Motor neuron (in vitro differentiated cells): ENCODE results near the gene STT3B. TPM values are rescaled to one million over a fixed set of nuclear protein-coding genes. Genes with fewer than 3 reads are reported as not detected.

Experiments
- ATAC-seq, 8 experiments: fragments of 200-7000 bp; cut with Tn5 transposase; replicated peaks in 6 of 8; 2 replicates each; pipeline ENCODE4 v1.8.0; 2021; ENCODE audit warnings: mild to moderate bottlenecking in 8 of 8, moderate library complexity in 8 of 8
- H3K27ac ChIP-seq, 2 donors: fragments of 250-450 bp; sonication (Bioruptor Pico); 2 replicates each; pipeline ENCODE4 v1.9.0; 2021; ENCODE audit warnings: antibody characterized with exemption in 2 of 2, mild to moderate bottlenecking in 2 of 2, moderate library complexity in 1 of 2
- H3K4me1 ChIP-seq, 2 donors: fragments of 250-450 bp; sonication (Bioruptor Pico); replicated peaks in 1 of 2; 2 replicates each; pipeline ENCODE4 v1.6.1; 2021; ENCODE audit warnings: antibody characterized with exemption in 2 of 2, mild to moderate bottlenecking in 2 of 2, moderate library complexity in 1 of 2
- H3K4me3 ChIP-seq, 5 donors: fragments of 250-450 bp; sonication (Bioruptor Pico); 2 replicates each; pipeline ENCODE4 v1.9.0; 2021; ENCODE audit warnings: antibody characterized with exemption in 5 of 5, mild to moderate bottlenecking in 5 of 5, moderate library complexity in 4 of 5
- WGBS, 10 experiments: fragments of 450-650 bp; shearing (Covaris generic); methylation state at CpG; one replicate each; pipeline ENCODE4 v1.0.0; 2022; 5-methylcytosine and 5-hydroxymethylcytosine counted together
- in situ Hi-C, 9 experiments: fragments of 400-800 bp; cut with MboI; loops; one replicate each; pipeline ENCODE4 v1.15.0; 2021; ENCODE audit warnings: low sequenced_read_pairs in 9 of 9, low pct_unique_long_range_greater_than_20kb in 2 of 9; ENCODE audit not compliant: unreplicated experiment in 9 of 9
- total RNA-seq, 8 experiments: library from RNA; unstranded; fragments of 300-600 nt; gene quantifications; 2 replicates each; pipeline versions ENCODE4 v1.2.3 to v1.2.4, GENCODE V29; 2022

Gene STT3B
- total RNA-seq, 8 experiments from 2014 or later, result 59.0 to 684 (median 99.6) TPM

- in situ Hi-C loops, result no loop called here
- Histone ChIP-seq H3K4me3 (no peak overlapping the region), H3K27ac (no peak overlapping the region), H3K4me1 (no peaks in the 10 kb centered on the region)
- ATAC-seq, result no peak
Observed at GRCh38 chr3:31654998-31655397, 122.3 kb downstream of the STT3B start.

DNA sequence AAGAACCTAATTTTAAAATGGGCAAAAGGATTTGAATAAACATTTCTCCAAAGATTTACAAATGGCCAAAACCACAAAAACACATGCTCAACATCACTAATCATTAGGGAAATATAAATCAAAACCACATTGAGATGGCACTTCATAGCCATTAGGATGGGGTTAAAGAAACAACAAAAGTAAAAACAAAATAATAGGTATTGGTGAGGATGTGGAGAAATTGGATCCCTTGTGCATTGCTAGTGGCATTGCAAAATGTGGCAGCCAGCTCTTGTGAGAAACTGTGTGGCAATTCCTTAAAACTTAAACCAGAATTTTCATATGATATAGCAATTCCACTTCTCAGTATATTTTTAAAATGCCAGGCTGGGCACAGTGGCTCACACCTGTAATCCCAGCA lies 126.5 kb downstream of the STT3B start:
- no peak for ATAC-seq
- Histone ChIP-seq H3K4me1 (peaks cover 17 to 18% of the 10 kb centered on the region in 2 donors), H3K27ac (no peak overlapping the region), H3K4me3 (no peak overlapping the region)
- in situ Hi-C loops, result no loop called here

DNA sequence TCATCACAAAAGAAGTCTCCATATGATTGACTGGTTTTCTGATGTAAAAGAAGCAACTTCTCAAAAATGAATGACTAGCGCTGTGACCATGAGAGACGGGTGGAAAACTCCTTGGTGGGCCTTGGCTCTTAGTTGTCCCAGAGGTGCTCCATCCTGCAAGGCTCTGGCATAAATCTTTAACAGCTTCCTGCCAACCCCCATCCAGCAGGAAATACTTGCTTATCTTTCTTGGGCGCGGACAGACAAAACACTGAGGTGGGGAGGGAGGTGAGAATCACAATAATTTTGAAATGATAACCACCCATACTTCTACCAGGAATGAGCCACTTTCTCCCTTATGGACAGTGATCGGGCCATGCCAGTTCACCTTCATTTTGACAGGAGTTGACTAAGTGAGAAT lies 128.6 kb downstream of the STT3B start:
- no peak for ATAC-seq
- in situ Hi-C loops, result no loop called here
- Histone ChIP-seq H3K4me1 (peaks cover 17 to 18% of the 10 kb centered on the region in 2 donors), H3K27ac (no peak overlapping the region), H3K4me3 (no peak overlapping the region)
- WGBS, 10 experiments, result 0 to 100% (median 93%) methylated on average over 1 to 5 of the region's 5 CpGs; no CpG with 5 or more reads in 3 of the 10 experiments

- peak in 6 of 8 experiments; percentile 24 to 74 (median 59) for ATAC-seq
- H3K4me1 ChIP-seq, result peaks cover 17 to 18% of the 10 kb centered on the region in 2 donors
- WGBS, 10 experiments, result 20 to 100% (median 60%) methylated on average over 1 to 4 of the region's 5 CpGs; no CpG with 5 or more reads in 5 of the 10 experiments
- no peak overlapping the region for H3K4me3 ChIP-seq
- in situ Hi-C loops, result no loop called here
- no peak overlapping the region for H3K27ac ChIP-seq
Observed at GRCh38 chr3:31661993-31662670, 129.4 kb downstream of the STT3B start.

DNA sequence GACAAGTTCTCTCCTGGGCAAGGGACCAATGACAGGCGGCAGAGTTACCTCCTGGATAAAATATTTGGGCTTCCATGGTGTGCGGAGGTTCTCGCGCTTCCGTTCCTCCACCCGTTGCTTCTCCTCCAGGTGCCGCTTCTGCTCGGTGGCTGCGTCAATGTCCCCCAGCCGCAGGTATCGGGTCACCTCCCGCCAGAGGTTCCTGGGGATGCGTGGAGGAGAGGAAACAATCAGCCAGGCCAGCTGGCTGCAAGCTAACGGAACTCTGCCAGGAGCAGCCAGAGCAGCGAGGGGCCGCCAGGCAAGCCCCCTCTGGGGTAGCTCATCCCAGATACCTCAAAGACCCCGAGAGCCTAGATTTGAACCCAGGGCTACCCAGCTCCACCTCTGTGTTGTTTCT lies 131.3 kb downstream of the STT3B start:
- H3K4me3 ChIP-seq, result no peak overlapping the region
- H3K27ac ChIP-seq, result no peak overlapping the region
- WGBS, 10 experiments, result 60 to 100% (median 97%) methylated on average over 1 to 13 of the region's 17 CpGs; no CpG with 5 or more reads in 3 of the 10 experiments
- peaks cover 17 to 18% of the 10 kb centered on the region in 2 donors for H3K4me1 ChIP-seq
- in situ Hi-C loops, result no loop called here
- ATAC-seq, result no peak

DNA sequence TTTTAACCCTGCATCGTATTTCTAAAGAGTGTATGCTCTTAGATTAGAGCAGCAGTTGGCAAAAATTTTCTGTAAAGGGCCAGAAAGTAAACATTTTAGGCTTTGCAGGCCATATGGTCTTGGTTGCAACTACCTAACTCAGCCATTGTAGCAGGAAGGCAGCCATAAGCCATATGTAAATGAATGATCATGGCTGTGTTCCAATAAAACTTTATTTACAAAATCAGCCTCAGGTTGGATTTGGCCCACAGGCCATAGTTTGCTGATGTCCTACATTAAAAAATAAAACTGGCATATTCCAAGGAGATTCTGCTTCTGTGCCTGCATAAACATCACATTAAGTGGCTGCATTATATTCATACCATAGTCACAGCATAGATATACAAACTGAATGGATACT lies 134.9 kb downstream of the STT3B start:
- Histone ChIP-seq H3K4me1 (peaks cover 2 to 5% of the 10 kb centered on the region in 2 donors), H3K4me3 (no peak overlapping the region), H3K27ac (no peak overlapping the region)
- in situ Hi-C loops, result no loop called here
- WGBS, 10 experiments, result 50 to 100% (median 100%) methylated on average over 1 of the region's 1 CpG; no CpG with 5 or more reads in 5 of the 10 experiments
- no peak for ATAC-seq

- no peak overlapping the region for H3K27ac ChIP-seq
- ATAC-seq, result no peak
- WGBS, 10 experiments, result 44 to 100% (median 85%) methylated on average over 1 to 4 of the region's 4 CpGs
- H3K4me1 ChIP-seq, result no peaks in the 10 kb centered on the region
- in situ Hi-C loops, result no loop called here
- H3K4me3 ChIP-seq, result no peak overlapping the region
Observed at GRCh38 chr3:31668242-31668641, 135.5 kb downstream of the STT3B start.

GRCh38 chr3:31670136-31670535 lies 137.4 kb downstream of the STT3B start:
- H3K4me3 ChIP-seq, result no peak overlapping the region
- no peaks in the 10 kb centered on the region for H3K4me1 ChIP-seq
- no peak for ATAC-seq
- 33 to 83% (median 69%) methylated on average over 1 of the region's 1 CpG; no CpG with 5 or more reads in 6 of the 10 experiments for WGBS, 10 experiments
- in situ Hi-C loops, result no loop called here
- no peak overlapping the region for H3K27ac ChIP-seq

DNA sequence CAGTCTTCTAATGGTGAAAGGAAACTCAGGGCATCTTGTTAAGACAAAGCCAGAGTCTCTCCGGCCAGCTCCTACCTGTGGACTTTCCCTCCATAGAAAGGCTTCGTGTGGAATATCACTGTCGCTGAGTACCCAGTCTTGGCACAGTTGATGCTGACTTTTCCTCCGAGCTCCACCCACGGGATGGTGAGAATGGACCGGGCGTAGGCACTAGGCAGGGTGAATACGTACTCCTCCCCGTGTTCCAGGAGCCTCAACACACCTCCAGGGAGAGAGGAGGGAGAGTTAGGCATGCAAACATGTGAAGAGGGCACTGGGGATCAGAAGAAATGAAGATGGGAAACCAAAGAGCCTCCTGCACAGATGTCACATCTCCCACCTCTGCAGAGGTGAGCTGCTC lies 138.0 kb downstream of the STT3B start:
- no peak for ATAC-seq
- H3K27ac ChIP-seq, result no peak overlapping the region
- no peak overlapping the region for H3K4me3 ChIP-seq

DNA sequence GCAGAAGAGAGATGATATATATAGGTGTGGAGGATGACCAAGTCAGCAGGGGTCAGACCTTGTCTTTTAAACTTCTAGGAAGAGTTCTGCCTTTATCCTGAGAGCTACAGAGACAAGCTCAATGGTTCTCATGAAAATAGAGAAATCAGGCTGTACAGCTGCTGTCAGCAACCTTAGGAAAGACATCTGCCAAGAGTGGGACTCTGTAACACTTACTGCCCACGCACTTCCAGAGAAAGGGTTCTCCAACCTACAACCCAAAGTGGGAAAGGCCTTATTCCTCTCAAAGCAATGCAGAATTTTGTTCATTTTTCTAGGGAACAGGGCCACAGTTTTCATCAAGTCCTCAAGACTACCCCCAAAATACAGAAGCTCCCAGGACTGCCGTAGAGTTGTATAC lies 138.7 kb downstream of the STT3B start:
- 59 to 100% (median 86%) methylated on average over 1 to 2 of the region's 2 CpGs; no CpG with 5 or more reads in 2 of the 10 experiments for WGBS, 10 experiments
- Histone ChIP-seq H3K27ac (no peak overlapping the region), H3K4me1 (peaks cover 0 to under 1% of the 10 kb centered on the region in 2 donors), H3K4me3 (no peak overlapping the region)
- no peak for ATAC-seq
- in situ Hi-C loops, result no loop called here

More for the DNA sequence above, 138.0 kb downstream of the STT3B start:
- 47 to 100% (median 80%) methylated on average over 1 to 8 of the region's 9 CpGs; no CpG with 5 or more reads in 3 of the 10 experiments for WGBS, 10 experiments
- in situ Hi-C loops, result no loop called here
- H3K4me1 ChIP-seq, result no peaks in the 10 kb centered on the region

DNA sequence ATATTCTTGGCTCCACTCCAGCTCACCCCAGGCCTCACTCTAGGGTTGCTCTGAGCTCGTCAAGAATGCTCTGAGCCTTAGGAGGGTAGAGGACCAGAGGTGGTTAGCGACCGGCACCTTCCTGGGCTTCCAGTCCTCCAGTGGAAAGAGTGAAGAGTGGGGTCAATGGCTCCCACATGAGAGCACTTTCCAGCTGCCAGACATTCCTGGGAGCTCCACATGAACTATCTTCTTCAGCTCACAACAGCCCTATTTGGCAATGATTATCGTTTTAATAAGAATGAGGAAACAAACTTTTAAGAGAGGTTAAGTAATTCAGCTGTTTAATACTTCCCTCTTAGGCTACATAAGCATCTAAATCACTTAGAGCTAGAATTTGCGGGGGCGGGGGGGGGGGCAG lies 139.3 kb downstream of the STT3B start:
- no peak for ATAC-seq
- WGBS, 10 experiments, result 43 to 100% (median 76%) methylated on average over 1 to 4 of the region's 6 CpGs; no CpG with 5 or more reads in 6 of the 10 experiments
- in situ Hi-C loops, result no loop called here
- no peak overlapping the region for H3K27ac ChIP-seq
- no peak overlapping the region for H3K4me3 ChIP-seq
- H3K4me1 ChIP-seq, result peaks cover 0 to 4% of the 10 kb centered on the region in 2 donors

GRCh38 chr3:31673950-31674349 lies 141.2 kb downstream of the STT3B start:
- in situ Hi-C loops, result no loop called here

GRCh38 chr3:31676556-31676955 lies 143.8 kb downstream of the STT3B start:
- H3K4me3 ChIP-seq, result no peak overlapping the region
- peaks cover 6 to 25% of the 10 kb centered on the region in 2 donors for H3K4me1 ChIP-seq
- 33 to 94% (median 75%) methylated on average over 1 to 5 of the region's 8 CpGs; no CpG with 5 or more reads in 2 of the 10 experiments for WGBS, 10 experiments
- ATAC-seq, result no peak
- in situ Hi-C loops, result no loop called here
- H3K27ac ChIP-seq, result peak overlapping the region in 1 of 2 donors; percentile 36

More at GRCh38 chr3:31673950-31674349, 141.2 kb downstream of the STT3B start:
- Histone ChIP-seq H3K27ac (no peak overlapping the region), H3K4me3 (no peak overlapping the region), H3K4me1 (peaks cover 2 to 14% of the 10 kb centered on the region in 2 donors)
- no peak for ATAC-seq
- WGBS, 10 experiments, result 83 to 100% methylated on average over 1 of the region's 1 CpG; no CpG with 5 or more reads in 8 of the 10 experiments
